ENCODE data around the gene HYAL3. TPM values are rescaled to one million over a fixed set of nuclear protein-coding genes. Genes with fewer than 3 reads are reported as not detected.

Gene HYAL3
- total and polyA plus RNA-seq, 2 of the 13 experiments (the other 11 are each of a cell fraction or from before 2014, with no cell fraction given): 5.5 to 10.4 TPM

DNA sequence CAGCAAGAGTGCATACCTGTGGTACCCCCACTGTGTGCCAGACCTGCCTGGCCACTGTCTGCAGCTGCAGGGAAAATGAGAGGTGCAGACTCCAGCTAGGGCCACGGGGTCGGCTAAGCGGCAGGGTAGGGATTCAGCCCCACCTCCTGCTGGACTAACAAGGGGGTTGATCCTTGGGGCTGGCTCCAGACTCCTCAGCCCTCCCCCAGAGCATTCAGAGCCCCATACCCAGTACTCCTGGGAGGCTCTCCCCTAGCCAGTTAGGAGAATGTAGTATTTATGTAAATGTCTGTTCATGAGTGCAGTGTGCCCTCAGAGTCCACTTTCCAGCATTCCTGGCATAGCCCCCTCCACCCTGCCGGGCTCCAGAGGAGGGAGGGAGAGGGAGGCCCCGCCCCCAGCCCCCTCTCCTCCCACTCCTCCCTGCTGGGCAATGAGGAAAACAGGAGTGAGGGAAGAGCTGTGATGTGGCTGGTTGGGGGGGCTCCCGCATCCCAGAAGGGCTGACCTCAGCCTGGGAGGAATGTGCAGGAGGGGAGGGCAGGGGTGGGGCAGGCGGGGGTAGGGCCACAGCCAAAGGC, 34.7 kb downstream of the HYAL3 start (continued):
- TF ChIP-seq, protein P1, sequence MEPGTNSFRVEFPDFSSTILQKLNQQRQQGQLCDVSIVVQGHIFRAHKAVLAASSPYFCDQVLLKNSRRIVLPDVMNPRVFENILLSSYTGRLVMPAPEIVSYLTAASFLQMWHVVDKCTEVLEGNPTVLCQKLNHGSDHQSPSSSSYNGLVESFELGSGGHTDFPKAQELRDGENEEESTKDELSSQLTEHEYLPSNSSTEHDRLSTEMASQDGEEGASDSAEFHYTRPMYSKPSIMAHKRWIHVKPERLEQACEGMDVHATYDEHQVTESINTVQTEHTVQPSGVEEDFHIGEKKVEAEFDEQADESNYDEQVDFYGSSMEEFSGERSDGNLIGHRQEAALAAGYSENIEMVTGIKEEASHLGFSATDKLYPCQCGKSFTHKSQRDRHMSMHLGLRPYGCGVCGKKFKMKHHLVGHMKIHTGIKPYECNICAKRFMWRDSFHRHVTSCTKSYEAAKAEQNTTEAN (CRISPR knock-in tag; conservative IDR thresholded peaks at IDR 0.05): no peak; the same call in 1 of the 2 replicates
- TF ChIP-seq, protein P2, sequence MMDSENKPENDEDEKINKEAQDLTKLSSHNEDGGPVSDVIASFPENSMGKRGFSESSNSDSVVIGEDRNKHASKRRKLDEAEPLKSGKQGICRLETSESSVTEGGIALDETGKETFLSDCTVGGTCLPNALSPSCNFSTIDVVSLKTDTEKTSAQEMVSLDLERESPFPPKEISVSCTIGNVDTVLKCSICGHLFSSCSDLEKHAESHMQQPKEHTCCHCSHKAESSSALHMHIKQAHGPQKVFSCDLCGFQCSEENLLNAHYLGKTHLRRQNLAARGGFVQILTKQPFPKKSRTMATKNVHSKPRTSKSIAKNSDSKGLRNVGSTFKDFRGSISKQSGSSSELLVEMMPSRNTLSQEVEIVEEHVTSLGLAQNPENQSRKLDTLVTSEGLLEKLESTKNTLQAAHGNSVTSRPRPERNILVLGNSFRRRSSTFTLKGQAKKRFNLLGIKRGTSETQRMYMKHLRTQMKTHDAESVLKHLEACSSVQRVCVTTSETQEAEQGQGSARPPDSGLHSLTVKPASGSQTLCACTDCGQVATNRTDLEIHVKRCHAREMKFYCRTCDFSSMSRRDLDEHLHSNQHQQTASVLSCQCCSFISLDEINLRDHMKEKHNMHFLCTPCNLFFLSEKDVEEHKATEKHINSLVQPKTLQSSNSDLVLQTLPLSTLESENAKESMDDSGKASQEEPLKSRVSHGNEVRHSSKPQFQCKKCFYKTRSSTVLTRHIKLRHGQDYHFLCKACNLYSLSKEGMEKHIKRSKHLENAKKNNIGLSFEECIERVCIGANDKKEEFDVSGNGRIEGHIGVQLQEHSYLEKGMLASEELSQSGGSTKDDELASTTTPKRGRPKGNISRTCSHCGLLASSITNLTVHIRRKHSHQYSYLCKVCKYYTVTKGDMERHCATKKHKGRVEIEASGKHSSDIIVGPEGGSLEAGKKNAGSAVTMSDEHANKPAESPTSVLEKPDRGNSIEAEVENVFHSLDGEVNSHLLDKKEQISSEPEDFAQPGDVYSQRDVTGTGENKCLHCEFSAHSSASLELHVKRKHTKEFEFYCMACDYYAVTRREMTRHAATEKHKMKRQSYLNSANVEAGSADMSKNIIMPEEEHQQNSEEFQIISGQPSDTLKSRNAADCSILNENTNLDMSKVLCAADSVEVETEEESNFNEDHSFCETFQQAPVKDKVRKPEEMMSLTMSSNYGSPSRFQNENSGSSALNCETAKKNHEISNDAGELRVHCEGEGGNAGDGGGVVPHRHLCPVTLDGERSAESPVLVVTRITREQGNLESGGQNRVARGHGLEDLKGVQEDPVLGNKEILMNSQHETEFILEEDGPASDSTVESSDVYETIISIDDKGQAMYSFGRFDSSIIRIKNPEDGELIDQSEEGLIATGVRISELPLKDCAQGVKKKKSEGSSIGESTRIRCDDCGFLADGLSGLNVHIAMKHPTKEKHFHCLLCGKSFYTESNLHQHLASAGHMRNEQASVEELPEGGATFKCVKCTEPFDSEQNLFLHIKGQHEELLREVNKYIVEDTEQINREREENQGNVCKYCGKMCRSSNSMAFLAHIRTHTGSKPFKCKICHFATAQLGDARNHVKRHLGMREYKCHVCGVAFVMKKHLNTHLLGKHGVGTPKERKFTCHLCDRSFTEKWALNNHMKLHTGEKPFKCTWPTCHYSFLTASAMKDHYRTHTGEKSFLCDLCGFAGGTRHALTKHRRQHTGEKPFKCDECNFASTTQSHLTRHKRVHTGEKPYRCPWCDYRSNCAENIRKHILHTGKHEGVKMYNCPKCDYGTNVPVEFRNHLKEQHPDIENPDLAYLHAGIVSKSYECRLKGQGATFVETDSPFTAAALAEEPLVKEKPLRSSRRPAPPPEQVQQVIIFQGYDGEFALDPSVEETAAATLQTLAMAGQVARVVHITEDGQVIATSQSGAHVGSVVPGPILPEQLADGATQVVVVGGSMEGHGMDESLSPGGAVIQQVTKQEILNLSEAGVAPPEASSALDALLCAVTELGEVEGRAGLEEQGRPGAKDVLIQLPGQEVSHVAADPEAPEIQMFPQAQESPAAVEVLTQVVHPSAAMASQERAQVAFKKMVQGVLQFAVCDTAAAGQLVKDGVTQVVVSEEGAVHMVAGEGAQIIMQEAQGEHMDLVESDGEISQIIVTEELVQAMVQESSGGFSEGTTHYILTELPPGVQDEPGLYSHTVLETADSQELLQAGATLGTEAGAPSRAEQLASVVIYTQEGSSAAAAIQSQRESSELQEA (CRISPR knock-in tag; IDR thresholded peaks at IDR 0.05; ENCODE audit: not compliant biosample characterization): no peak
- TF ChIP-seq ELK4 (CRISPR knock-in tag; IDR thresholded peaks at IDR 0.05; ENCODE audit: borderline replicate concordance): no peak
- TF ChIP-seq MYNN (CRISPR knock-in tag; IDR thresholded peaks at IDR 0.05; ENCODE audit: low read depth): no peak
- no peak for TF ChIP-seq FUBP1 (CRISPR knock-in tag; IDR thresholded peaks at IDR 0.05; ENCODE audit: borderline replicate concordance)
- no peak for TF ChIP-seq ZNF230 (CRISPR knock-in tag; IDR thresholded peaks at IDR 0.05)
- TF ChIP-seq KDM6A (CRISPR knock-in tag; IDR thresholded peaks at IDR 0.05; ENCODE audit: low read depth): peak; percentile 64
- no peak for TF ChIP-seq ZMYM3 (CRISPR knock-in tag; IDR thresholded peaks at IDR 0.05)
- peak; percentile 49; the same call in 1 of the 2 replicates for TF ChIP-seq HDAC1 (CRISPR knock-in tag; IDR thresholded peaks at IDR 0.05)
- TF ChIP-seq CHCHD3 (CRISPR knock-in tag; IDR thresholded peaks at IDR 0.05): no peak
- no peak for TF ChIP-seq MBD4 (IDR thresholded peaks at IDR 0.05; ENCODE audit: borderline replicate concordance, low read length)
- no peak for TF ChIP-seq ZSCAN22 (CRISPR knock-in tag; IDR thresholded peaks at IDR 0.05)
- peak; percentile 96 for TF ChIP-seq ZSCAN25 (CRISPR knock-in tag; IDR thresholded peaks at IDR 0.05)
- TF ChIP-seq SP2 (CRISPR knock-in tag; IDR thresholded peaks at IDR 0.05): no peak
- TF ChIP-seq ZNF367 (CRISPR knock-in tag; IDR thresholded peaks at IDR 0.05; ENCODE audit: borderline replicate concordance): no peak
- TF ChIP-seq ZNF563 (CRISPR knock-in tag; IDR thresholded peaks at IDR 0.05): no peak; the same call in 1 of the 2 replicates
- peak; percentile 50; the same call in 1 of the 2 replicates for TF ChIP-seq MXD3 (CRISPR knock-in tag; IDR thresholded peaks at IDR 0.05)
